22Rv1 (cell line): ENCODE results near the gene CACNA1A.

Experiments
- CTCF ChIP-seq: fragments of 450-650 bp; IDR thresholded peaks from 2 replicates; pipeline ENCODE4 v1.5.1; 2017; ENCODE audit warnings: mild to moderate bottlenecking
- ZFX ChIP-seq: fragments of 450-650 bp; IDR thresholded peaks from 2 replicates; pipeline ENCODE4 v1.6.1; 2017; ENCODE audit warnings: antibody characterized with exemption, borderline replicate concordance

- no peak for TF ChIP-seq CTCF
- no peak for TF ChIP-seq ZFX
These were observed 316.7 kb downstream of the CACNA1A start for GRCh38 chr19:13189600-13189999.
